MM.1S (cell line): ENCODE data around the gene CHRNB4.

Source experiments
- DNase-seq: peaks from one replicate; pipeline ENCODE4 v3.0.0-alpha.2; 2015
- H2AFZ ChIP-seq: fragments of 300-600 bp; sonication (generic); 2 replicates; pipeline ENCODE4 v1.6.0; 2016; ENCODE audit warnings: antibody characterized with exemption, low read length
- H3F3A ChIP-seq: fragments of 300-600 bp; sonication (generic); 2 replicates; pipeline ENCODE4 v1.6.1; 2016; ENCODE audit warnings: mild to moderate bottlenecking, antibody characterized with exemption, low read length, moderate library complexity, mixed read lengths; ENCODE audit not compliant: insufficient read depth
- H3K27ac ChIP-seq: fragments of 300-600 bp; sonication (generic); 2 replicates; pipeline ENCODE4 v1.5.1; 2016; ENCODE audit warnings: mild to moderate bottlenecking, low read length
- H3K27me3 ChIP-seq: fragments of 300-600 bp; sonication (generic); replicated peaks from 2 replicates; pipeline ENCODE4 v1.6.0; 2016; ENCODE audit warnings: low read length; ENCODE audit not compliant: insufficient read depth
- H3K36me3 ChIP-seq: fragments of 300-600 bp; sonication (generic); replicated peaks from 2 replicates; pipeline ENCODE4 v1.6.1; 2016; ENCODE audit warnings: mild to moderate bottlenecking, low read length, mixed read lengths; ENCODE audit not compliant: insufficient read depth
- H3K4me1 ChIP-seq: fragments of 300-600 bp; sonication (generic); 2 replicates; pipeline ENCODE4 v1.6.1; 2016; ENCODE audit warnings: low read length, mixed read lengths
- H3K4me2 ChIP-seq: fragments of 300-600 bp; sonication (generic); 2 replicates; pipeline ENCODE4 v1.6.0; 2016; ENCODE audit warnings: low read depth, low read length
- H3K4me3 ChIP-seq: fragments of 300-600 bp; sonication (generic); 2 replicates; pipeline ENCODE4 v1.5.1; 2016; ENCODE audit warnings: low read length, mixed read lengths
- H3K79me2 ChIP-seq: fragments of 300-600 bp; sonication (generic); 2 replicates; pipeline ENCODE4 v1.6.1; 2016; ENCODE audit warnings: mixed run types, low read length, mixed read lengths
- H3K9ac ChIP-seq: fragments of 300-600 bp; sonication (generic); 2 replicates; pipeline ENCODE4 v1.6.1; 2016; ENCODE audit warnings: low read length, mixed read lengths
- H3K9me2 ChIP-seq: fragments of 300-600 bp; sonication (generic); replicated peaks from 2 replicates; pipeline ENCODE4 v1.6.1; 2016; ENCODE audit warnings: mild to moderate bottlenecking, low read length, mixed read lengths; ENCODE audit not compliant: insufficient read depth
- H3K9me3 ChIP-seq: fragments of 300-600 bp; sonication (generic); replicated peaks from 2 replicates; pipeline ENCODE4 v1.6.1; 2016; ENCODE audit warnings: mild to moderate bottlenecking, low read length, mixed read lengths; ENCODE audit not compliant: insufficient read depth
- H4K20me1 ChIP-seq: fragments of 300-600 bp; sonication (generic); 2 replicates; pipeline ENCODE4 v1.6.1; 2016; ENCODE audit warnings: mild to moderate bottlenecking, low read length, moderate library complexity, mixed read lengths; ENCODE audit not compliant: insufficient read depth
- EZH2 ChIP-seq: fragments of 300-600 bp; sonication (generic); optimal IDR thresholded peaks from 2 replicates; pipeline ENCODE3; 2017; ENCODE audit warnings: low read depth, mild to moderate bottlenecking, antibody characterized with exemption, low read length, mixed read lengths
- EZH2phosphoT487 ChIP-seq: fragments of 300-600 bp; sonication (generic); IDR thresholded peaks from 2 replicates; pipeline ENCODE4 v1.6.1; 2018; ENCODE audit warnings: antibody characterized with exemption, low read length
- TF ChIP-seq, protein P1 (sequence below): fragments of 300-600 bp; sonication (generic); IDR thresholded peaks from 2 replicates; pipeline ENCODE4 v1.5.1; 2016; ENCODE audit warnings: antibody characterized with exemption, low read length, mixed read lengths

CHRNB4 gene

DNA sequence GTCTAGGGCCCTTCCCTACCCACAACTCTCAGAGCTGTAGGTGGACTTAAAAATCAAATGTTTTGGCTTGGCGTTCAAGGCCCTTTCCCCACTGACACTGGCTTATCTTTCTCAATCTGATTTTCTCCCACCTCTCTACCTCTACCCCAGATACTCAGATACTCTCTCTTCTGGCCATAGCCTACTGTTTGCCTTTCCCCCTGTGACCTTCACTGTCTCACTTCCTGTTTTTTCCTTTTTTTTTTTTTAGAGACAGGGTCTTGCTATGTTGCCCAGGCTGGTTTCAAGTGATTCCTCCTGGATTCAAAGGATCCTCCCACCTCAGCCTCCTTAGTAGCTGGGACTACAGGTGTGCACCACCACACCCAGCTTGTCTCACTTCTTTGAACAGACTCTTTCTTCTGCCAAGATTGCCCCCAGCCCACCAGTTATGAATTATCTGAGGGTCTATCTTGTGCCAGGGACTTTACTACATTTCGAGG lies 4.6 kb downstream of the CHRNB4 start:
- no peak for DNase-seq
- Histone ChIP-seq H3K9me2 (no peaks in the 10 kb centered on the region), H3K4me2 (no peak overlapping the region), H3K4me1 (no peaks in the 10 kb centered on the region), H3K9me3 (no peaks in the 10 kb centered on the region), H3K27me3 (no peaks in the 10 kb centered on the region), H3K36me3 (no peaks in the 10 kb centered on the region), H3K9ac (no peak overlapping the region), H4K20me1 (no peaks in the 10 kb centered on the region), H3K27ac (no peak overlapping the region), H3F3A (no peaks in the 10 kb centered on the region), H3K79me2 (no peaks in the 10 kb centered on the region), H3K4me3 (no peak overlapping the region), H2AFZ (no peak overlapping the region)
- TF ChIP-seq, protein P1, sequence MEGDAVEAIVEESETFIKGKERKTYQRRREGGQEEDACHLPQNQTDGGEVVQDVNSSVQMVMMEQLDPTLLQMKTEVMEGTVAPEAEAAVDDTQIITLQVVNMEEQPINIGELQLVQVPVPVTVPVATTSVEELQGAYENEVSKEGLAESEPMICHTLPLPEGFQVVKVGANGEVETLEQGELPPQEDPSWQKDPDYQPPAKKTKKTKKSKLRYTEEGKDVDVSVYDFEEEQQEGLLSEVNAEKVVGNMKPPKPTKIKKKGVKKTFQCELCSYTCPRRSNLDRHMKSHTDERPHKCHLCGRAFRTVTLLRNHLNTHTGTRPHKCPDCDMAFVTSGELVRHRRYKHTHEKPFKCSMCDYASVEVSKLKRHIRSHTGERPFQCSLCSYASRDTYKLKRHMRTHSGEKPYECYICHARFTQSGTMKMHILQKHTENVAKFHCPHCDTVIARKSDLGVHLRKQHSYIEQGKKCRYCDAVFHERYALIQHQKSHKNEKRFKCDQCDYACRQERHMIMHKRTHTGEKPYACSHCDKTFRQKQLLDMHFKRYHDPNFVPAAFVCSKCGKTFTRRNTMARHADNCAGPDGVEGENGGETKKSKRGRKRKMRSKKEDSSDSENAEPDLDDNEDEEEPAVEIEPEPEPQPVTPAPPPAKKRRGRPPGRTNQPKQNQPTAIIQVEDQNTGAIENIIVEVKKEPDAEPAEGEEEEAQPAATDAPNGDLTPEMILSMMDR: no peak
- TF ChIP-seq EZH2 (no peak), EZH2phosphoT487 (no peak)

DNA sequence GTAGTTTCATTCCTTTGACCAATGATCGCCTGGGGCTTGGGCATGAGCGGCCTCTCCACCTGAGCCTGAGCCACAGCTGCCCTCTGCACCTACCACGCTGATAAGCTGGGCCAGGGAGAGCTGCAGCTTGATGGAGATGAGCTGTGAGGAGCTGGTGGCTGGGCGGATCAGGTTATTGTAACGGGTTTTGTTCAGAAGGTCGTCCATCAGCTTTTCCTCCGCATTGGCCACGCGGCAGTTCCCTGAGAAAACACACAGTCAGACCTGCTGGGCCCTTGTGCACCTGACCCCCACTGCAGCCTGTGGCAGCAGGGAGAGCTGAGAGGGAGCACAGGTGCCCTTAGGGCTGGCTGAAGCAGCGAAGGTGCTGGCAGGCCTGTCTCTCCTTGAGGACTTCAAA lies 5.7 kb downstream of the CHRNB4 start:
- Histone ChIP-seq H3K4me3 (no peak overlapping the region), H4K20me1 (no peaks in the 10 kb centered on the region), H3K4me2 (no peak overlapping the region), H3K27me3 (no peaks in the 10 kb centered on the region), H2AFZ (no peak overlapping the region), H3F3A (no peaks in the 10 kb centered on the region), H3K4me1 (no peaks in the 10 kb centered on the region), H3K36me3 (no peaks in the 10 kb centered on the region), H3K9me3 (no peaks in the 10 kb centered on the region), H3K79me2 (no peaks in the 10 kb centered on the region), H3K9me2 (no peaks in the 10 kb centered on the region), H3K27ac (no peak overlapping the region), H3K9ac (no peak overlapping the region)
- DNase-seq: no peak
- TF ChIP-seq, protein P1: no peak
- no peak for TF ChIP-seq EZH2
- no peak for TF ChIP-seq EZH2phosphoT487

DNA sequence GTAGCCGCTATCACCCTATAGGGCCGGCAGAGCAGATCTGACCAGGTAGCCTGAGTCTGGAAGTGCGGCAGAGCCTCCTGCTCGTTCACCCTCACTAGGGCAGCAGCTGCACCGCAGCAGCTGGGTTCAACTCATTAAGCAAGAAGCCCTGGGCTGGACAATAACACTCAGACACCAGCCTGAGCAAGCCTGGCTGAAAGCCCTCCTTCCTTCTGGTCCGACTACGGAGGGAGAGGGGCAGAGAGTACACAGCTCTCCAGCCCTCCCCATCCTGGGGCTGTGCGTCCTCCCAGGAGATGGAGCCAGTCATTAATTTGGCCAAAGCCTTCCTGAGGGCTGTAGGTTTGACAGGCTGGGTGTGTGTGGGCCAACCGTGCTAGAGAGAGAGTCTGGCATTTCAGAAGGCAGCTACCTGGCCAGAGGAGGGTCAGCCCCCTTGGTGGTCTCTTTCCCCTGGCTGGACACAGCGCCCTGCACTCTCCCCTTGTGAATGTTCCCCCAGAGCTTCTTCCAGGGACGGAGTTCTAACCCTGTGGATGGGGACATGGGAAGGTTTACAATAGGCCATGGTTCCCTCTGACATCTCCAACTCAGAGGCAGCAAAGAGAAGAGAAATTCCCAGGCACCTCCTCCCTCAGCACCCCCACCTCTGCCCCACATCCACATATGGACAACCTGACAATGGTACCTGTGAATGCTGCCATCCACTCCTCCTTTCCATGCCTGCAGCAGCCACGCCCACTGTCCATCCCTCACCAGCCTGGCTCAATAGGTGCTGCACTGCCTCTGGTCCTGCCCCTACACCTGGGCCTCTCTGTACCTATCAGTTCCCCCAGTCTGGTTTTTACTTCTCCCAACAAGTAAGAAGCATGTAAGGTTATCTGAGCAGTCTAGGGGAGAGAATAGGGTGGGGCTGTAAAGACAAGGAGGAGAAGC lies 6.5 kb downstream of the CHRNB4 start:
- H3K4me2 ChIP-seq: no peak overlapping the region
- no peaks in the 10 kb centered on the region for H4K20me1 ChIP-seq
- H3K36me3 ChIP-seq: no peaks in the 10 kb centered on the region
- no peak overlapping the region for H3K4me3 ChIP-seq
- no peaks in the 10 kb centered on the region for H3K9me2 ChIP-seq
- no peaks in the 10 kb centered on the region for H3F3A ChIP-seq
- H3K27me3 ChIP-seq: no peaks in the 10 kb centered on the region
- H3K79me2 ChIP-seq: no peaks in the 10 kb centered on the region
- TF ChIP-seq, protein P1: no peak
- TF ChIP-seq EZH2: no peak
- no peak for TF ChIP-seq EZH2phosphoT487
- H2AFZ ChIP-seq: no peak overlapping the region
- no peaks in the 10 kb centered on the region for H3K9me3 ChIP-seq
- no peak overlapping the region for H3K27ac ChIP-seq
- no peaks in the 10 kb centered on the region for H3K4me1 ChIP-seq
- H3K9ac ChIP-seq: no peak overlapping the region
- DNase-seq: no peak
